Endothelial cell of umbilical vein (primary cell): ENCODE results near the gene CLIP4. TPM values are rescaled to one million over a fixed set of nuclear protein-coding genes. Genes with fewer than 3 reads are reported as not detected.

Experiments
- BruUV-seq: library from RNA; stranded (reverse); fragments of 400-500 nt; replicated peaks from 2 replicates; lab custom pipeline; 2021; lab: Mats Ljungman, UMichigan
- CTCF ChIA-PET: fragments of 300-600, 350-600 bp; sonication (Branson Sonifier 250); formaldehyde crosslinking; loops from one replicate; lab custom pipeline; 2021; ENCODE audit warnings: antibody characterized with exemption, inconsistent platforms; lab: Charles Lee
- POLR2A ChIA-PET: fragments of 300-600, 350-600 bp; sonication (Branson Sonifier 250); formaldehyde crosslinking; loops from one replicate; lab custom pipeline; 2021; ENCODE audit warnings: antibody characterized with exemption, inconsistent platforms; lab: Charles Lee
- DNase-seq: peaks from one replicate; pipeline ENCODE4 v3.0.0-alpha.2; 2011; ENCODE audit warnings: low read depth, low spot score
- FAIRE-seq: peaks from 2 replicates; lab custom pipeline; 2011; peaks lifted over from hg19 to GRCh38; lab: Jason Lieb, UNC
- H2AFZ ChIP-seq: 2 replicates; pipeline ENCODE4 v1.6.0; 2012; ENCODE audit warnings: low read depth, low read length, control low read depth, inconsistent platforms
- H3K27ac ChIP-seq: 2 replicates; pipeline ENCODE4 v1.5.1; 2011; ENCODE audit warnings: low read depth, mild to moderate bottlenecking, control low read depth, low read length, moderate library complexity; ENCODE audit not compliant: insufficient read depth
- H3K27me3 ChIP-seq, 2 experiments: 2 replicates each; pipeline versions ENCODE4 v1.6.0 to v1.6.1; 2011; ENCODE audit warnings: low read length in 2 of 2, mixed read lengths in 1 of 2; ENCODE audit not compliant: control insufficient read depth in 2 of 2, insufficient read depth in 2 of 2
- H3K36me3 ChIP-seq, 2 experiments: 2 replicates in 1 of 2; 3 replicates in 1 of 2; pipeline ENCODE4 v1.5.1; 2011; ENCODE audit warnings: low read length in 2 of 2, mild to moderate bottlenecking in 1 of 2, moderate library complexity in 1 of 2; ENCODE audit not compliant: control insufficient read depth in 2 of 2, insufficient read depth in 2 of 2; ENCODE audit errors: extremely low read depth in 1 of 2
- H3K4me1 ChIP-seq: 3 replicates; pipeline ENCODE4 v1.5.1; 2011; ENCODE audit warnings: mild to moderate bottlenecking, low read length; ENCODE audit not compliant: control insufficient read depth, insufficient read depth; ENCODE audit errors: extremely low read depth
- H3K4me2 ChIP-seq: 2 replicates; pipeline ENCODE4 v1.6.1; 2011; ENCODE audit warnings: low read length, control low read depth, mixed read lengths; ENCODE audit not compliant: insufficient read depth
- H3K4me3 ChIP-seq, 3 experiments: fragments of 200-600 bp in 1 of 3; sonication (generic), shearing (Covaris generic) in 1 of 3; replicated peaks in 1 of 3; 2 replicates each; pipeline ENCODE4 v1.5.1; 2011 to 2016; ENCODE audit warnings: control low read depth in 3 of 3, low read length in 3 of 3, mild to moderate bottlenecking in 2 of 3, inconsistent platforms in 1 of 3, low read depth in 1 of 3, moderate library complexity in 1 of 3; ENCODE audit not compliant: insufficient read depth in 1 of 3
- H3K79me2 ChIP-seq: 2 replicates; pipeline ENCODE4 v1.6.0; 2012; ENCODE audit warnings: low read length, inconsistent platforms; ENCODE audit not compliant: control insufficient read depth, insufficient read depth
- H3K9ac ChIP-seq: replicated peaks from 2 replicates; pipeline ENCODE3; 2011; ENCODE audit warnings: low read length, control low read depth; ENCODE audit not compliant: insufficient read depth; ENCODE audit errors: extremely low read depth
- H3K9me1 ChIP-seq: replicated peaks from 3 replicates; pipeline ENCODE4 v1.6.0; 2011; ENCODE audit warnings: mild to moderate bottlenecking, low read length; ENCODE audit not compliant: control insufficient read depth, insufficient read depth; ENCODE audit errors: extremely low read depth
- H3K9me3 ChIP-seq: replicated peaks from 2 replicates; pipeline ENCODE4 v1.5.1; 2012; ENCODE audit warnings: low read length, inconsistent platforms; ENCODE audit not compliant: control insufficient read depth, insufficient read depth
- H4K20me1 ChIP-seq: replicated peaks from 2 replicates; pipeline ENCODE3; 2011; ENCODE audit warnings: mild to moderate bottlenecking, low read length; ENCODE audit not compliant: control insufficient read depth, insufficient read depth; ENCODE audit errors: extremely low read depth
- EZH2 ChIP-seq: IDR thresholded peaks from 2 replicates; pipeline ENCODE4 v1.6.1; 2012; ENCODE audit warnings: borderline replicate concordance, low read depth, mild to moderate bottlenecking, moderate library complexity, low read length, inconsistent platforms; ENCODE audit not compliant: severe bottlenecking
- FOS ChIP-seq: IDR thresholded peaks from 2 replicates; pipeline ENCODE4 v1.6.1; 2011; ENCODE audit warnings: mild to moderate bottlenecking, low read length, moderate library complexity, borderline replicate concordance; ENCODE audit not compliant: insufficient read depth
- GATA2 ChIP-seq: IDR thresholded peaks from 2 replicates; pipeline ENCODE4 v1.7.0; 2011; ENCODE audit warnings: low read depth, mild to moderate bottlenecking, moderate library complexity, mixed read lengths, low read length; ENCODE audit not compliant: insufficient read length, insufficient read depth
- JUN ChIP-seq: IDR thresholded peaks from 2 replicates; pipeline ENCODE4 v1.6.1; 2011; ENCODE audit warnings: borderline replicate concordance, low read depth; ENCODE audit not compliant: insufficient read length, insufficient read depth
- MAX ChIP-seq: IDR thresholded peaks from 2 replicates; pipeline ENCODE4 v1.6.1; 2011; ENCODE audit not compliant: insufficient read depth, insufficient read length
- MYC ChIP-seq: IDR thresholded peaks from one replicate; pipeline ENCODE4 v1.6.1; 2011; ENCODE audit warnings: mild to moderate bottlenecking, low read depth, low read length
- POLR2A ChIP-seq: IDR thresholded peaks from 2 replicates; pipeline ENCODE4 v1.6.1; 2012; ENCODE audit warnings: low read depth, mild to moderate bottlenecking, control low read depth, low read length
- POLR2AphosphoS5 ChIP-seq: IDR thresholded peaks from 2 replicates; pipeline ENCODE4 v1.6.1; 2012; ENCODE audit warnings: low read depth, mild to moderate bottlenecking, control low read depth, low read length, moderate library complexity; ENCODE audit not compliant: insufficient read depth
- dilution Hi-C: fragments of 300-500 bp; cut with MboI; formaldehyde crosslinking; loops from one replicate; pipeline ENCODE4 v1.15.0; 2019; ENCODE audit warnings: low sequenced_read_pairs; ENCODE audit not compliant: extremely low pct_ligation_motif_present
- intact Hi-C: fragments of 100-400 bp; cut with micrococcal nuclease; formaldehyde crosslinking; loops from one replicate; pipeline ENCODE4 v1.10.0; 2022
- polyA plus RNA-seq, 4 experiments: library from polyadenylated mRNA; depleted of rRNA in 3 of 4; stranded (reverse) in 3 of 4; unstranded in 1 of 4; fragments of >200 nt; gene quantifications; 2 replicates each; pipeline versions ENCODE4 v1.2.1 to v1.2.3, GENCODE V29; 2011 to 2012; ENCODE audit warnings: missing spikeins in 1 of 4
- total RNA-seq: library from RNA; stranded (reverse); gene quantifications from 2 replicates; pipeline ENCODE4 v1.2.3, GENCODE V29; 2021
- TF ChIP-seq, protein P1 (sequence below), 2 donors: IDR thresholded peaks; 1 replicate in 1 of 2; 2 replicates in 1 of 2; pipeline ENCODE4 v1.5.1; 2011; ENCODE audit warnings: low read length in 2 of 2, mild to moderate bottlenecking in 2 of 2, moderate library complexity in 2 of 2, control low read depth in 1 of 2, inconsistent platforms in 1 of 2, low read depth in 1 of 2; ENCODE audit not compliant: insufficient read depth in 1 of 2; ENCODE audit errors: extremely low read depth in 1 of 2

The CLIP4 gene
- total and polyA plus RNA-seq, 2 donors (not counting 3 experiments of a cell fraction or from before 2014, with no cell fraction given) = 9.2 to 24.0 TPM

- H3K9ac ChIP-seq = no peak overlapping the region
- no peaks in the 10 kb centered on the region for H3K9me3 ChIP-seq
- no peaks in the 10 kb centered on the region for H3K79me2 ChIP-seq
- no peak overlapping the region for H3K27ac ChIP-seq
- FAIRE-seq = no peak
- no peak for DNase-seq
- H2AFZ ChIP-seq = no peak overlapping the region
- H3K4me2 ChIP-seq = no peak overlapping the region
- H3K4me3 ChIP-seq = no peak overlapping the region
- dilution Hi-C loops = no loop called here
- CTCF ChIA-PET = no interaction called here
- H3K9me1 ChIP-seq = no peaks in the 10 kb centered on the region
- peaks cover 0 to 4% of the 10 kb centered on the region in 2 experiments for H3K36me3 ChIP-seq
- intact Hi-C loops = no loop called here
- H3K27me3 ChIP-seq = no peaks in the 10 kb centered on the region
- POLR2A ChIA-PET = no interaction called here
- H4K20me1 ChIP-seq = no peaks in the 10 kb centered on the region
- no peaks in the 10 kb centered on the region for H3K4me1 ChIP-seq
- no TSS peak for BruUV-seq
- TF ChIP-seq MAX (no peak), POLR2AphosphoS5 (no peak), POLR2A (no peak), JUN (no peak), GATA2 (no peak), MYC (no peak), FOS (no peak), EZH2 (no peak)
- TF ChIP-seq, protein P1, sequence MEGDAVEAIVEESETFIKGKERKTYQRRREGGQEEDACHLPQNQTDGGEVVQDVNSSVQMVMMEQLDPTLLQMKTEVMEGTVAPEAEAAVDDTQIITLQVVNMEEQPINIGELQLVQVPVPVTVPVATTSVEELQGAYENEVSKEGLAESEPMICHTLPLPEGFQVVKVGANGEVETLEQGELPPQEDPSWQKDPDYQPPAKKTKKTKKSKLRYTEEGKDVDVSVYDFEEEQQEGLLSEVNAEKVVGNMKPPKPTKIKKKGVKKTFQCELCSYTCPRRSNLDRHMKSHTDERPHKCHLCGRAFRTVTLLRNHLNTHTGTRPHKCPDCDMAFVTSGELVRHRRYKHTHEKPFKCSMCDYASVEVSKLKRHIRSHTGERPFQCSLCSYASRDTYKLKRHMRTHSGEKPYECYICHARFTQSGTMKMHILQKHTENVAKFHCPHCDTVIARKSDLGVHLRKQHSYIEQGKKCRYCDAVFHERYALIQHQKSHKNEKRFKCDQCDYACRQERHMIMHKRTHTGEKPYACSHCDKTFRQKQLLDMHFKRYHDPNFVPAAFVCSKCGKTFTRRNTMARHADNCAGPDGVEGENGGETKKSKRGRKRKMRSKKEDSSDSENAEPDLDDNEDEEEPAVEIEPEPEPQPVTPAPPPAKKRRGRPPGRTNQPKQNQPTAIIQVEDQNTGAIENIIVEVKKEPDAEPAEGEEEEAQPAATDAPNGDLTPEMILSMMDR (IDR thresholded peaks at IDR 0.05; ENCODE audit: extremely low read depth in 1 of 2, insufficient read depth in 1 of 2, low read depth in 1 of 2, low read length in 2 of 2) = no peak
Measured at GRCh38 chr2:29160184-29160583, 45.0 kb downstream of the CLIP4 start.
